GM20431 (cell line): ENCODE results near the gene RASIP1.
"Not testable (repeated sequence)": the region's sequence is repeated elsewhere in the genome, so short reads cannot be mapped to it uniquely, and the experiment has no call there.

ENCODE experiments used
- in situ Hi-C: fragments of 300-500 bp; cut with MseI, MboI; formaldehyde crosslinking; loops from one replicate; pipeline ENCODE4 v1.15.0; 2020; ENCODE audit warnings: low sequenced_read_pairs; ENCODE audit not compliant: unreplicated experiment

Gene RASIP1

GRCh38 chr19:48737360-48737998 lies 2.9 kb downstream of the RASIP1 start:
- in situ Hi-C loops, result no loop called here

GRCh38 chr19:48735031-48735615 lies 5.3 kb downstream of the RASIP1 start:
- in situ Hi-C loops, result no loop called here

- in situ Hi-C loops, result no loop called here
These were observed 5.8 kb downstream of the RASIP1 start for GRCh38 chr19:48734625-48735024.

- in situ Hi-C loops, result no loop called here
These were observed 9.0 kb downstream of the RASIP1 start for GRCh38 chr19:48731452-48731851.

- in situ Hi-C loops, result no loop called here
These were observed 11.3 kb downstream of the RASIP1 start for GRCh38 chr19:48728911-48729664.

GRCh38 chr19:48726556-48726955 lies 13.9 kb downstream of the RASIP1 start:
- in situ Hi-C loops, result no loop called here

- in situ Hi-C loops, result no loop called here
These were observed 15.3 kb downstream of the RASIP1 start for GRCh38 chr19:48724796-48725753.

GRCh38 chr19:48722196-48722708 lies 18.2 kb downstream of the RASIP1 start:
- in situ Hi-C loops, result no loop called here

- in situ Hi-C loops, result no loop called here
These were observed 19.7 kb downstream of the RASIP1 start for GRCh38 chr19:48720613-48721296.

- in situ Hi-C loops, result no loop called here
These were observed 20.2 kb downstream of the RASIP1 start for GRCh38 chr19:48720251-48720612.

- in situ Hi-C loops, result no loop called here
These were observed 20.9 kb downstream of the RASIP1 start, which contains the start of gene MAMSTR for GRCh38 chr19:48719263-48720171. MAMSTR (minus strand) TSS chr19:48719725; CDS start chr19:48719031, 694 bp downstream.

GRCh38 chr19:48718711-48719231 lies 21.6 kb downstream of the RASIP1 start:
- in situ Hi-C loops, result no loop called here

GRCh38 chr19:48718106-48718505 lies 22.3 kb downstream of the RASIP1 start:
- in situ Hi-C loops, result not testable (repeated sequence)

GRCh38 chr19:48716562-48717291 lies 23.7 kb downstream of the RASIP1 start:
- in situ Hi-C loops, result no loop called here

GRCh38 chr19:48715681-48716171 lies 24.7 kb downstream of the RASIP1 start:
- in situ Hi-C loops, result no loop called here

GRCh38 chr19:48714759-48715675 lies 25.4 kb downstream of the RASIP1 start:
- in situ Hi-C loops, result no loop called here
